ENCODE results near the gene DNAH8. TPM values are rescaled to one million over a fixed set of nuclear protein-coding genes. Genes with fewer than 3 reads are reported as not detected.

Gene DNAH8
- total RNA-seq, 1 donor from 2014 or later, result 0.05 TPM

GRCh38 chr6:38676974-38677544, 38.1 kb upstream of the DNAH8 start:
- no peak for TF ChIP-seq CTCF (IDR thresholded peaks at IDR 0.05)
- Mint-ChIP-seq H3K36me3 (ENCODE audit: low read depth) (peaks cover 27% of the 10 kb centered on the region), H3K27ac (ENCODE audit: unreplicated experiment) (no peak overlapping the region)

GRCh38 chr6:38678178-38678760, 36.8 kb upstream of the DNAH8 start:
- no peak for DNase-seq (ENCODE audit: low spot score)
- Mint-ChIP-seq H3K36me3 (ENCODE audit: low read depth) (peaks cover 31% of the 10 kb centered on the region), H3K4me3 (ENCODE audit: unreplicated experiment) (no peak overlapping the region), H3K9me3 (ENCODE audit: low read depth) (no peaks in the 10 kb centered on the region), H3K27ac (ENCODE audit: unreplicated experiment) (no peak overlapping the region), H3K4me1 (ENCODE audit: low read depth) (no peaks in the 10 kb centered on the region), H3K27me3 (ENCODE audit: low read depth) (no peaks in the 10 kb centered on the region)
- TF ChIP-seq CTCF (IDR thresholded peaks at IDR 0.05), result no peak

More at GRCh38 chr6:38676974-38677544, 38.1 kb upstream of the DNAH8 start:
- no peak for DNase-seq (ENCODE audit: low spot score)
- no peaks in the 10 kb centered on the region for H3K27me3 Mint-ChIP-seq (ENCODE audit: low read depth)
- no peaks in the 10 kb centered on the region for H3K4me1 Mint-ChIP-seq (ENCODE audit: low read depth)
- H3K9me3 Mint-ChIP-seq (ENCODE audit: low read depth), result no peaks in the 10 kb centered on the region
- no peak overlapping the region for H3K4me3 Mint-ChIP-seq (ENCODE audit: unreplicated experiment)

- no peak for TF ChIP-seq CTCF (IDR thresholded peaks at IDR 0.05)
- no peak overlapping the region for H3K4me3 Mint-ChIP-seq (ENCODE audit: unreplicated experiment)
- no peaks in the 10 kb centered on the region for H3K27me3 Mint-ChIP-seq (ENCODE audit: low read depth)
- no peaks in the 10 kb centered on the region for H3K4me1 Mint-ChIP-seq (ENCODE audit: low read depth)
- H3K36me3 Mint-ChIP-seq (ENCODE audit: low read depth), result peaks cover 31% of the 10 kb centered on the region
- H3K27ac Mint-ChIP-seq (ENCODE audit: unreplicated experiment), result no peak overlapping the region
- no peak for DNase-seq (ENCODE audit: low spot score)
- no peaks in the 10 kb centered on the region for H3K9me3 Mint-ChIP-seq (ENCODE audit: low read depth)
These were observed 35.4 kb upstream of the DNAH8 start for GRCh38 chr6:38679668-38680067.

- no peak for TF ChIP-seq CTCF (IDR thresholded peaks at IDR 0.05)
- H3K4me1 Mint-ChIP-seq (ENCODE audit: low read depth), result peaks cover 8% of the 10 kb centered on the region
- peaks cover 23% of the 10 kb centered on the region for H3K36me3 Mint-ChIP-seq (ENCODE audit: low read depth)
- H3K9me3 Mint-ChIP-seq (ENCODE audit: low read depth), result no peaks in the 10 kb centered on the region
- no peak overlapping the region for H3K4me3 Mint-ChIP-seq (ENCODE audit: unreplicated experiment)
- no peak overlapping the region for H3K27ac Mint-ChIP-seq (ENCODE audit: unreplicated experiment)
- no peak for DNase-seq (ENCODE audit: low spot score)
- no peaks in the 10 kb centered on the region for H3K27me3 Mint-ChIP-seq (ENCODE audit: low read depth)
These were observed 33.3 kb upstream of the DNAH8 start for GRCh38 chr6:38681850-38682249.

GRCh38 chr6:38684237-38684636, 30.9 kb upstream of the DNAH8 start:
- H3K4me3 Mint-ChIP-seq (ENCODE audit: unreplicated experiment), result no peak overlapping the region
- no peak overlapping the region for H3K27ac Mint-ChIP-seq (ENCODE audit: unreplicated experiment)
- no peak for DNase-seq (ENCODE audit: low spot score)
- no peaks in the 10 kb centered on the region for H3K9me3 Mint-ChIP-seq (ENCODE audit: low read depth)
- H3K27me3 Mint-ChIP-seq (ENCODE audit: low read depth), result no peaks in the 10 kb centered on the region
- peaks cover 15% of the 10 kb centered on the region for H3K36me3 Mint-ChIP-seq (ENCODE audit: low read depth)
- no peak for TF ChIP-seq CTCF (IDR thresholded peaks at IDR 0.05)
- peaks cover 14% of the 10 kb centered on the region for H3K4me1 Mint-ChIP-seq (ENCODE audit: low read depth)

Data from chondrocyte (in vitro differentiated cells).